MM.1S (cell line): ENCODE results near the gene UGT2B7.
"Not testable (repeated sequence)": the region's sequence is repeated elsewhere in the genome, so short reads cannot be mapped to it uniquely, and the experiment has no call there.

Experiments
- DNase-seq: peaks from one replicate; pipeline ENCODE4 v3.0.0-alpha.2; 2015
- H2AFZ ChIP-seq: fragments of 300-600 bp; sonication (generic); 2 replicates; pipeline ENCODE4 v1.6.0; 2016; ENCODE audit warnings: antibody characterized with exemption, low read length
- H3F3A ChIP-seq: fragments of 300-600 bp; sonication (generic); 2 replicates; pipeline ENCODE4 v1.6.1; 2016; ENCODE audit warnings: mild to moderate bottlenecking, antibody characterized with exemption, low read length, moderate library complexity, mixed read lengths; ENCODE audit not compliant: insufficient read depth
- H3K27ac ChIP-seq: fragments of 300-600 bp; sonication (generic); 2 replicates; pipeline ENCODE4 v1.5.1; 2016; ENCODE audit warnings: mild to moderate bottlenecking, low read length
- H3K27me3 ChIP-seq: fragments of 300-600 bp; sonication (generic); replicated peaks from 2 replicates; pipeline ENCODE4 v1.6.0; 2016; ENCODE audit warnings: low read length; ENCODE audit not compliant: insufficient read depth
- H3K36me3 ChIP-seq: fragments of 300-600 bp; sonication (generic); replicated peaks from 2 replicates; pipeline ENCODE4 v1.6.1; 2016; ENCODE audit warnings: mild to moderate bottlenecking, low read length, mixed read lengths; ENCODE audit not compliant: insufficient read depth
- H3K4me1 ChIP-seq: fragments of 300-600 bp; sonication (generic); 2 replicates; pipeline ENCODE4 v1.6.1; 2016; ENCODE audit warnings: low read length, mixed read lengths
- H3K4me2 ChIP-seq: fragments of 300-600 bp; sonication (generic); 2 replicates; pipeline ENCODE4 v1.6.0; 2016; ENCODE audit warnings: low read depth, low read length
- H3K4me3 ChIP-seq: fragments of 300-600 bp; sonication (generic); 2 replicates; pipeline ENCODE4 v1.5.1; 2016; ENCODE audit warnings: low read length, mixed read lengths
- H3K79me2 ChIP-seq: fragments of 300-600 bp; sonication (generic); 2 replicates; pipeline ENCODE4 v1.6.1; 2016; ENCODE audit warnings: mixed run types, low read length, mixed read lengths
- H3K9ac ChIP-seq: fragments of 300-600 bp; sonication (generic); 2 replicates; pipeline ENCODE4 v1.6.1; 2016; ENCODE audit warnings: low read length, mixed read lengths
- H3K9me2 ChIP-seq: fragments of 300-600 bp; sonication (generic); replicated peaks from 2 replicates; pipeline ENCODE4 v1.6.1; 2016; ENCODE audit warnings: mild to moderate bottlenecking, low read length, mixed read lengths; ENCODE audit not compliant: insufficient read depth
- H3K9me3 ChIP-seq: fragments of 300-600 bp; sonication (generic); replicated peaks from 2 replicates; pipeline ENCODE4 v1.6.1; 2016; ENCODE audit warnings: mild to moderate bottlenecking, low read length, mixed read lengths; ENCODE audit not compliant: insufficient read depth
- H4K20me1 ChIP-seq: fragments of 300-600 bp; sonication (generic); 2 replicates; pipeline ENCODE4 v1.6.1; 2016; ENCODE audit warnings: mild to moderate bottlenecking, low read length, moderate library complexity, mixed read lengths; ENCODE audit not compliant: insufficient read depth
- EZH2 ChIP-seq: fragments of 300-600 bp; sonication (generic); optimal IDR thresholded peaks from 2 replicates; pipeline ENCODE3; 2017; ENCODE audit warnings: low read depth, mild to moderate bottlenecking, antibody characterized with exemption, low read length, mixed read lengths
- EZH2phosphoT487 ChIP-seq: fragments of 300-600 bp; sonication (generic); IDR thresholded peaks from 2 replicates; pipeline ENCODE4 v1.6.1; 2018; ENCODE audit warnings: antibody characterized with exemption, low read length
- TF ChIP-seq, protein P1 (sequence below): fragments of 300-600 bp; sonication (generic); IDR thresholded peaks from 2 replicates; pipeline ENCODE4 v1.5.1; 2016; ENCODE audit warnings: antibody characterized with exemption, low read length, mixed read lengths

The UGT2B7 gene

DNA sequence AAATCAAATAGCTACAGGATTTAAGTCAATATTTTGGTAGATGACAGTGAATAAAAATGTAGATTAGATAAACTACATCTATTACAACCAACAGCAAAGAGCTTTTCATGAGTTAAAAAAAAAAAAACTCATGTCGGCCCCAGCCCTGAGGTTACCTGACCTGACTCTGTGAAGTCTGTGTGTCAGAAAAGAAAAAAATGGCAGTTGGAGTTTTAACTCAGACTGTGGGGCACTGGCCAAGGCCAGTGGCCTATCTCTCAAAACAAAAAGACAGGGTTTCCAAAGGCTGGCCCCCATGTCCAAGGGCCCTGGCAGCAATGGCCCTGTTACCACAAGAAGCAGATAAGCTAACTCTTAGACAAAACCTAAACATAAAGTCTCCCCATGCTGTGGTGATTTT is 42.2 kb upstream of the UGT2B7 start:
- not testable (repeated sequence) for H3K27me3 ChIP-seq, DNase-seq, H3K79me2 ChIP-seq, H3K9ac ChIP-seq, H3K36me3 ChIP-seq, H2AFZ ChIP-seq, H3K27ac ChIP-seq, H4K20me1 ChIP-seq, H3F3A ChIP-seq, H3K9me2 ChIP-seq, H3K4me2 ChIP-seq, H3K4me1 ChIP-seq, H3K9me3 ChIP-seq, H3K4me3 ChIP-seq

DNA sequence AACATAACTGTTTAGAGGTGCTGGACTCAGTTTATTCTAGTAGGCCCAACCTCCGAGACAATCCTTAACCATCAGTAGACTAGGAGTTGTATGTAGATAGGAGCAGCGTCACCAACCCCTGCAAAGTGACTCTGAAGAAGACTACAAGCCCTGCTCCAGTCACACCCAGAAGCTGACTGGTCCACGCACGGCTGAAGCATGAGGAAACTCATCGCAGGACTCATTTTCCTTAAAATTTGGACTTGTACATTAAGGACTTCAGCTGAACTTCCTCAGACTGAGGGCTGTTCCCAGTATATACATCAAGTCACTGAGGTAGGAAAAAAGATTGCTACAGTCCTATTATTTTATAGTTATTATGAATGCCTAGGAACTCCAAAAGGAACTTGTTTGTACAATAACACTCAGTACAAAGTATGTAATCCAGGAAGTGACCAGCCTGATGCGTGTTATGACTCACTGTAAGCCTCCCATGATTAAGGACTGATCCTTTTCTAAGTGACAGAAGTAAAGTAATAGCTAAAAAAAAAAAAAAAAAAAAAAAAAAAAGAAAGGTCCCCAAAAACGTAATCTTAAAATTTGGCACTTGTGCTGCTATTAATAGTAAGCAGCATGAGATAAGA is 41.6 kb upstream of the UGT2B7 start:
- Histone ChIP-seq H3K4me1 (no peaks in the 10 kb centered on the region), H3K4me3 (no peak overlapping the region), H3K36me3 (no peaks in the 10 kb centered on the region), H4K20me1 (no peaks in the 10 kb centered on the region), H3K79me2 (no peaks in the 10 kb centered on the region), H3K27me3 (peaks cover 9% of the 10 kb centered on the region), H3K27ac (no peak overlapping the region), H3K9me3 (no peaks in the 10 kb centered on the region), H3F3A (no peaks in the 10 kb centered on the region), H3K9ac (no peak overlapping the region), H3K4me2 (no peak overlapping the region), H3K9me2 (no peaks in the 10 kb centered on the region), H2AFZ (no peak overlapping the region)
- TF ChIP-seq, protein P1, sequence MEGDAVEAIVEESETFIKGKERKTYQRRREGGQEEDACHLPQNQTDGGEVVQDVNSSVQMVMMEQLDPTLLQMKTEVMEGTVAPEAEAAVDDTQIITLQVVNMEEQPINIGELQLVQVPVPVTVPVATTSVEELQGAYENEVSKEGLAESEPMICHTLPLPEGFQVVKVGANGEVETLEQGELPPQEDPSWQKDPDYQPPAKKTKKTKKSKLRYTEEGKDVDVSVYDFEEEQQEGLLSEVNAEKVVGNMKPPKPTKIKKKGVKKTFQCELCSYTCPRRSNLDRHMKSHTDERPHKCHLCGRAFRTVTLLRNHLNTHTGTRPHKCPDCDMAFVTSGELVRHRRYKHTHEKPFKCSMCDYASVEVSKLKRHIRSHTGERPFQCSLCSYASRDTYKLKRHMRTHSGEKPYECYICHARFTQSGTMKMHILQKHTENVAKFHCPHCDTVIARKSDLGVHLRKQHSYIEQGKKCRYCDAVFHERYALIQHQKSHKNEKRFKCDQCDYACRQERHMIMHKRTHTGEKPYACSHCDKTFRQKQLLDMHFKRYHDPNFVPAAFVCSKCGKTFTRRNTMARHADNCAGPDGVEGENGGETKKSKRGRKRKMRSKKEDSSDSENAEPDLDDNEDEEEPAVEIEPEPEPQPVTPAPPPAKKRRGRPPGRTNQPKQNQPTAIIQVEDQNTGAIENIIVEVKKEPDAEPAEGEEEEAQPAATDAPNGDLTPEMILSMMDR = no peak
- TF ChIP-seq EZH2phosphoT487 (no peak), EZH2 (no peak)
- no peak for DNase-seq

DNA sequence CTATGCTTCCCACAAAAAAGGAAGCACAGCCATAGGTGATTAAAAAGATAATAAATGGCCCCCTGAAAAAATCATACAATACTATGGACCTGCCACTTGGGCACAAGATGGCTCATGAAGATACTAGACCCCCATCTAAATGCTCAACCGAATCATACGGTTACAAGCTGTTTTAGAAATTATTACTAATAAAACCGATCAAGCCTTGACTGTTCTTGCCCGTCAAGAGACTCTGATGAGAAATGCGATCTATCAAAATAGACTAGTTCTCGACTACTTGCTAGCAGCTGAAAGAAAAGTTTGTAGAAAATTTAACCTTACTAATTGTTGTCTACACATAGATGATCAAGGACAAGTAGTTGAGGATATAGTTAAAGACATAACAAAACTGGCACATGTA is 40.1 kb upstream of the UGT2B7 start:
- Histone ChIP-seq H3K9me2 (no peaks in the 10 kb centered on the region), H3K27me3 (peaks cover 12% of the 10 kb centered on the region), H3K9me3 (no peaks in the 10 kb centered on the region), H3K4me2 (no peak overlapping the region), H3K36me3 (no peaks in the 10 kb centered on the region), H4K20me1 (no peaks in the 10 kb centered on the region), H3K9ac (no peak overlapping the region), H3K4me1 (no peaks in the 10 kb centered on the region), H3K4me3 (no peak overlapping the region), H3F3A (no peaks in the 10 kb centered on the region), H2AFZ (no peak overlapping the region), H3K79me2 (no peaks in the 10 kb centered on the region), H3K27ac (no peak overlapping the region)
- DNase-seq = no peak
- TF ChIP-seq, protein P1 = no peak
- no peak for TF ChIP-seq EZH2phosphoT487

DNA sequence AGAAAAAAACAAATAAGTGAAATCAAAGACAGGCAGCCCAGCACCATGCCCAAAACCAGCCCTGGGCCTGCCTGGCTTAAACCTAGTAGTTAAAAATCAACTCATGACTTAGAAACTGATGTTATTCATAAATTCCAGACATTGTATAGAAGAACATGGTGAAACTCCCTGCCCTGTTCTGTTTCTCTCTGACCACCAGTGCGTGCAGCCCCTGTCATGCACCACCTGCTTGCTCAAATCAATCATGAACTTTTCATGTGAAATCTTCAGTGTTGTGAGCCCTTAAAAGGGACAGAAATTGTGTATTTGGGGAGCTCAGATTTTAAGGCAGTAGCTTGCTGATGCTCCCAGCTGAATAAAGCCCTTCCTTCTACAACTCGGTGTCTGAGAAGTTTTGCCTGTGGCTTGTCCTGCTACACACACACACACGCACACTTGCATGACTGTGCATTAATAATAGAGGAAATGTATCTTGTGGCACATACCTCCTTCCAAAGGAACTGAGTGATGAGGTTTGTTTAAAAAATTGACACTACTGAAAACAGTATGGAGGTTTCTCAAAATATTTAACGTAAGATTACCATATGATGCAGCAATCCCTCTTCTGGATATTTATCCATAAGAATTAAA is 39.2 kb upstream of the UGT2B7 start:
- H3F3A ChIP-seq = no peaks in the 10 kb centered on the region
- H4K20me1 ChIP-seq = no peaks in the 10 kb centered on the region
- no peak overlapping the region for H3K9ac ChIP-seq
- no peaks in the 10 kb centered on the region for H3K79me2 ChIP-seq
- H3K36me3 ChIP-seq = no peaks in the 10 kb centered on the region
- TF ChIP-seq EZH2 (no peak), EZH2phosphoT487 (no peak)
- TF ChIP-seq, protein P1 = no peak
- no peak overlapping the region for H3K4me2 ChIP-seq
- no peak overlapping the region for H3K27ac ChIP-seq
- no peak for DNase-seq
- H3K27me3 ChIP-seq = peaks cover 12% of the 10 kb centered on the region
- H3K9me3 ChIP-seq = no peaks in the 10 kb centered on the region
- no peaks in the 10 kb centered on the region for H3K9me2 ChIP-seq
- H3K4me1 ChIP-seq = no peaks in the 10 kb centered on the region
- H2AFZ ChIP-seq = no peak overlapping the region
- H3K4me3 ChIP-seq = no peak overlapping the region
